ENCODE measurements around the gene C16orf92. TPM values are rescaled to one million over a fixed set of nuclear protein-coding genes. Genes with fewer than 3 reads are reported as not detected.

Gene C16orf92
- total and polyA plus RNA-seq, 2 experiments from 2014 or later, result 0.34 TPM; not detected in 1

GRCh38 chr16:29989111-29989858 is 33.7 kb upstream of the C16orf92 start:
- Histone ChIP-seq H3K36me3 (ENCODE audit: insufficient read depth) (peaks cover 10% of the 10 kb centered on the region), H3K4me1 (ENCODE audit: insufficient read depth) (no peaks in the 10 kb centered on the region; the same call in 1 of the 2 replicates), H4K20me1 (replicated peaks; ENCODE audit: insufficient read depth) (no peaks in the 10 kb centered on the region; the same call in 1 of the 2 replicates), H3K4me3 (no peak overlapping the region), H3F3A (replicated peaks; ENCODE audit: low read depth) (no peaks in the 10 kb centered on the region), H3K27me3 (ENCODE audit: insufficient read depth) (no peaks in the 10 kb centered on the region), H3K4me2 (no peak overlapping the region), H3K79me2 (replicated peaks; ENCODE audit: insufficient read depth) (no peaks in the 10 kb centered on the region), H3K9me2 (ENCODE audit: insufficient read depth) (no peaks in the 10 kb centered on the region), H3K27ac (ENCODE audit: low read depth) (no peak overlapping the region), H2AFZ (no peak overlapping the region)
- Mint-ChIP-seq H3K27me3 (ENCODE audit: insufficient read depth, low read depth, poor library complexity) (peaks cover 3% of the 10 kb centered on the region), H3K4me3 (no peak overlapping the region; the same call in 2 of the 3 replicates), H3K4me1 (peaks cover 3% of the 10 kb centered on the region; the same call in 2 of the 3 replicates), H3K27ac (no peak overlapping the region), H3K36me3 (ENCODE audit: low read depth) (peaks cover 62% of the 10 kb centered on the region), H3K9me3 (no peaks in the 10 kb centered on the region; the same call in 2 of the 3 replicates)
- DNase-seq (ENCODE audit: low spot score), result no peak
- no peak for ATAC-seq
- TF ChIP-seq EZH2 (IDR thresholded peaks at IDR 0.05; ENCODE audit: low read depth, unreplicated experiment), result no peak
- TF ChIP-seq ZNF462 (CRISPR knock-in tag; IDR thresholded peaks at IDR 0.05), result no peak
- no peak for TF ChIP-seq ZNF114 (CRISPR knock-in tag; IDR thresholded peaks at IDR 0.05)
- no peak for TF ChIP-seq STAT1 (IDR thresholded peaks at IDR 0.05; ENCODE audit: unreplicated experiment)
- no peak for TF ChIP-seq EZH2phosphoT487 (IDR thresholded peaks at IDR 0.05; ENCODE audit: unreplicated experiment)
- TF ChIP-seq JUNB (IDR thresholded peaks at IDR 0.05; ENCODE audit: unreplicated experiment), result no peak
- no peak for TF ChIP-seq NANOG (IDR thresholded peaks at IDR 0.05; ENCODE audit: borderline replicate concordance)
- TF ChIP-seq CTCF (conservative IDR thresholded peaks at IDR 0.05; ENCODE audit: low read depth in 2 of 2), result no peak
- TF ChIP-seq POLR2AphosphoS5 (IDR thresholded peaks at IDR 0.05; ENCODE audit: low read depth), result no peak
- TF ChIP-seq REST (IDR thresholded peaks at IDR 0.05; ENCODE audit: unreplicated experiment), result no peak
- no peak for TF ChIP-seq ETS1 (IDR thresholded peaks at IDR 0.05)
- no peak for TF ChIP-seq ZNF331 (CRISPR knock-in tag; IDR thresholded peaks at IDR 0.05; ENCODE audit: low read depth)
- no peak for TF ChIP-seq CREB1 (CRISPR knock-in tag; IDR thresholded peaks at IDR 0.05; ENCODE audit: low read depth)
